GM10248 (cell line): ENCODE data around the gene GPR25.

Experiments
- CTCF ChIA-PET: fragments of 300-600 bp; sonication (Branson Sonifier 250); formaldehyde crosslinking; extraction: SDS; loops from one replicate; lab custom pipeline; 2021; ENCODE audit warnings: antibody characterized with exemption; lab: Yijun Ruan, JAX
- POLR2A ChIA-PET: fragments of 350-650 bp; sonication (Branson Sonifier 250); formaldehyde crosslinking; extraction: SDS; loops from one replicate; lab custom pipeline; 2020; ENCODE audit warnings: antibody characterized with exemption; lab: Yijun Ruan, JAX
- DNase-seq: peaks from one replicate; pipeline ENCODE4 v3.0.0; 2012; ENCODE audit errors: extremely low spot score
- TF ChIP-seq, protein P1 (sequence below): IDR thresholded peaks from 2 replicates; pipeline ENCODE4 v1.5.1; 2012; ENCODE audit warnings: mild to moderate bottlenecking, low read depth; ENCODE audit errors: extremely low read depth, missing control alignments, control extremely low read depth

The GPR25 gene

DNA sequence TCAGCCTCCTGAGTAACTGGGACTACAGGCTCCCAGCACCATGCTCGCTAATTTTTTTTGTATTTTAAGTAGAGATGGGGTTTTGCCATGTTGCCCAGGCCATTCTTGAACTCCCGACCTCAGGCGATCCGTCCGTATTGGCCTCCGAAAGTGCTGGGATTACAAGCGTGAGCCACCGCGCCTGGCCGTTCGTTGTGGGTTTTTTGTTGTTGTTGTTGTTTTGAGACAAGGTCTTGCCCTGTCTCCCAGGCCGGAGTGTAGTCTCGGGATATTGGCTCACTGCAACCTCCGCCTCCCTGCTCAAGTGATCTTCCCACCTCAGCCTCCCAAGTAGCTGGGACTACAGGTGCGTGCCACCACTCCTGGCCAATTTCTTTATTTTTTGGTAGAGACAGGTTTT is 17.2 kb downstream of the GPR25 start:
- CTCF ChIA-PET = interaction anchor here (1.2 to 5.5 kb wide), 12 partner anchors 11 to 267 kb away, joined by 3 to 63 read pairs (median 9); no protein-coding TSS in a partner anchor
- TF ChIP-seq, protein P1, sequence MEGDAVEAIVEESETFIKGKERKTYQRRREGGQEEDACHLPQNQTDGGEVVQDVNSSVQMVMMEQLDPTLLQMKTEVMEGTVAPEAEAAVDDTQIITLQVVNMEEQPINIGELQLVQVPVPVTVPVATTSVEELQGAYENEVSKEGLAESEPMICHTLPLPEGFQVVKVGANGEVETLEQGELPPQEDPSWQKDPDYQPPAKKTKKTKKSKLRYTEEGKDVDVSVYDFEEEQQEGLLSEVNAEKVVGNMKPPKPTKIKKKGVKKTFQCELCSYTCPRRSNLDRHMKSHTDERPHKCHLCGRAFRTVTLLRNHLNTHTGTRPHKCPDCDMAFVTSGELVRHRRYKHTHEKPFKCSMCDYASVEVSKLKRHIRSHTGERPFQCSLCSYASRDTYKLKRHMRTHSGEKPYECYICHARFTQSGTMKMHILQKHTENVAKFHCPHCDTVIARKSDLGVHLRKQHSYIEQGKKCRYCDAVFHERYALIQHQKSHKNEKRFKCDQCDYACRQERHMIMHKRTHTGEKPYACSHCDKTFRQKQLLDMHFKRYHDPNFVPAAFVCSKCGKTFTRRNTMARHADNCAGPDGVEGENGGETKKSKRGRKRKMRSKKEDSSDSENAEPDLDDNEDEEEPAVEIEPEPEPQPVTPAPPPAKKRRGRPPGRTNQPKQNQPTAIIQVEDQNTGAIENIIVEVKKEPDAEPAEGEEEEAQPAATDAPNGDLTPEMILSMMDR = no peak
- POLR2A ChIA-PET = no interaction called here
- DNase-seq = no peak

DNA sequence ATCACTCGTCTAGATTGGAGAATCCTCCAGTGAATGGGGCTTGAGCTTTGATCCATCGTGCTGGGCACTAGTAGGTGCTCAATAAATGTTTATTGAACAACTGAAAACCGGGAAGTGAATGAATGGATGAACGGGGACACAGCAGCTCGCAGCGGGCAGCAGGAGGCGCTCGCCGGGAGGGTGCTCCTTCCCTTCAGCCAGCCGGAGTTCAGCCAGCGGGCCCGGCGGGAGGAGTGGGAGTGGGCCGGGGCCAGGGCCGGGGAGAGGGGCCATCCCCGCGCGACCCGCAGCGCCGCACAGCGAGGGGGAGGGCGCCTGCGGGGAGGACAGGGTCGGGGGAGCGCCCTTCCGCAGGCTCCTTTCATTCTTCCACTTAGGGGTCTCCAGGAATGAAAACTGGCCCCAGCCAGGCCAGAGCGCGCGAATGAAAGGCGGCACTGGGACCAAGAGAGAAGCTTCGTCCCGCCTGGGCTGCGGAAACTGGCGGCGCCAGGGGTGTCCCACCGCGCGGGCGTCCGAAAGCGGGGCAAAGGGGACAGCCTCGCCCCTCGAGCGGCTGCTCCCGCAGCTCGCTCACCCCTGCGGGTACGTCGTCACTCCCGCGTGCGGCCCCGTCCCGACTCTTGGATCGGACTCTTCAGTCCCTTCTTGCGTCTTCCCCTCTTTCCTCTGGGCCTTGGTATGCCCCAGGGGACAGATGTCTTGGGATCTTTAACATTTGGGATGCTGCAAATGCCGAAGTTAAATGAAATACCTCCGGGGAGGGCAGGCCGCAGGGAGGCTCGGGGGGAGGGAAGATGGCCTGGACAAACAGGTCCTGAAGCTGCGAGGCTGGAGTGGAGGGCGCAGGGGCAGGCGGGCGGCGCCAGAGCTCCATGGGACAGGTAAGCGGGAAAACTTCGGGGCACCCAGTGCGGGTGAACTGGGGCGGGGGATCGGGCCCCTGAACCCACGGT is 18.3 kb downstream of the GPR25 start:
- ChIA-PET CTCF (interaction anchor here (0.7 to 5.5 kb wide), 13 partner anchors 10 to 332 kb away, joined by 3 to 63 read pairs (median 8); no protein-coding TSS in a partner anchor), POLR2A (interaction anchor here (0.7 to 1.0 kb wide), 2 partner anchors 8 to 14 kb away, joined by 3 read pairs; no protein-coding TSS in a partner anchor)
- TF ChIP-seq, protein P1 = peak; percentile 72
- DNase-seq = no peak

DNA sequence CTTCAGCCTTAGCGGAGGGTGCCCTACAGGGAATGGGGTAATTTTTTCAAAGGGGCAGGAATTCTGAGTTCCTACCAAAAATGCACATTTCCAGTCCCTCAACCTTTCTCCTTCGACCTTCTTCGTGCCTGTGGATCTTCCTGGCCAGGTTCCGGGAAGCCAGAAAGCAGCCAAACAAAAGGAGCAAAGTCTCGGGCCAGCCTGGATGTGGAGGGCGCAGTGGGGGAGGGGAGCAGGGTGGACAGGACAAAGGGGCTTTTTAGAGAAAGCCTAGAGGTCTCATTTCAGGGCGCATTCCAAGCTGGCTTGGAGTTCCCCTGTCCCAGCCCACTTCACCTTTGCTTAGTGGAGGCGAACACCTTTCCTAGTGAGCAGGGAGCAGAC is 19.0 kb downstream of the GPR25 start:
- CTCF ChIA-PET = interaction anchor here (0.7 to 5.5 kb wide), 9 partner anchors 9 to 333 kb away, joined by 3 to 63 read pairs (median 9); no protein-coding TSS in a partner anchor
- POLR2A ChIA-PET = no interaction called here

DNA sequence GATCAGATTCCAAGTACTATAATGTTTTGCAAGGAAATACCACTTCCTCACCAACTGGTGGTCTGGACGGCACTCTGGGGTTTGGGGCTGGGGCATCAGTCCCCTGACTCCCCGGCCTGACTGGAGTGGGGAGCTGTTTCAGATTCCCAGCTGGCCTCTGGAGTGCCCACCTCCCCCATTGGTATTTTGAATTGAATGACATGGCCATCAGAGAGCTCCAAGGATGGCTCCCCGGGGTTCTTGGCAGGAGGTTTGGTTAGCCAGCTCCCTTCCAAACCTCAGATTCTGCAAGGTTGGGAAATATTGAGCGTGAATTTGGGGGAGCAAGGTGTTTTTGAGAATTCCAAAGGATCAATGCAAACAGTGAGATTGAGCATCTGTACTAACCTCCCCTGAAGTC is 19.8 kb downstream of the GPR25 start:
- POLR2A ChIA-PET = no interaction called here
- CTCF ChIA-PET = interaction anchor here (0.8 to 5.2 kb wide), 3 partner anchors 13 to 278 kb away, joined by 3 to 20 read pairs (median 5); no protein-coding TSS in a partner anchor
- no peak for DNase-seq
- TF ChIP-seq, protein P1 = no peak

More for the DNA sequence above, 19.0 kb downstream of the GPR25 start:
- TF ChIP-seq, protein P1 = no peak
- DNase-seq = no peak

DNA sequence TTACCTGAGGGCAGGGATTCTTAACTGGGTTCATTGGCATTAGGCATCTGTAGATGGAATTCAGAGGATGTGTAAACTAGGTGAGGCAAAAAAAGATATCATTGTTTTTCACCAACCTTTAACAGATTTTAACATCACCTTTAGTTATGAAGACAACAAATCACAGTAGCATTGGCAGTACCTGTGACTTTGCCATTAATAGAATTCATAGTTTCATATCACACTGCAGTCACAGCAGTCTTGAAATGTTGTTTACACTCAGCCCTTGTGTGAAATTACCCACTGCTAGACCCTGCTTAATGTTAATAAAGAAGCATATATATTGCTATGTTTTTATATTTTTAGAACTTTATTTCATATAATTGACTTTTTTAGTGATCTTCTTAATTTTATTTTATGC is 20.2 kb downstream of the GPR25 start:
- CTCF ChIA-PET = interaction anchor here (0.8 to 5.2 kb wide), 3 partner anchors 14 to 278 kb away, joined by 3 to 20 read pairs (median 5); no protein-coding TSS in a partner anchor
- no peak for DNase-seq
- TF ChIP-seq, protein P1 = no peak
- POLR2A ChIA-PET = no interaction called here

DNA sequence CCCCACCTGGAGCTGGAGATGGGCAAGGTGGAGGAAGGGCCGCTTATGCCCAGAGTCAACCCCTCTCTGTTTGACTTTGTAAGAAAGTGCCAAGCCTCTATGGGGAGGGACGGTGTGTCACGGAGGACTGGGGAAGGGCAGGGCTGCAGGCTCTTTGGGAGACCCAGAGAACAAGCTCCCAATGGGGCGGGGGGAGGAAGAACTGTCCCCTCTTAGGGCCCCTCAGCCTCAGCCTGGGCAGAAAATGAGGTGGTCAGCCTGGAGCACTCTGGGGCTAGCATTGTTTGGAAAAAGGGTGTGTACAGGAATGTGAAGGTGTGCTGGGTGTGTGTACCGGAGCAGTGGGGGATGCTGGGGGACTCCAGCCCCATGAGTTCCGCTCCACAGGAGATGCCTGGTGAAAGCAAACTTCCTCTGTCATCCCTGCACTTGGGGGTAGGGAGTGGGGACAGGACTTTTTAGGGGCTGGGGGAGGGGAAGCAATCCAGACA is 20.7 kb downstream of the GPR25 start:
- POLR2A ChIA-PET = no interaction called here
- TF ChIP-seq, protein P1 = no peak
- CTCF ChIA-PET = interaction anchor here (0.8 to 5.2 kb wide), 4 partner anchors 14 to 279 kb away, joined by 3 to 20 read pairs (median 4); no protein-coding TSS in a partner anchor
- no peak for DNase-seq
